Measurements from ENCODE around the gene TYSND1.
"Not testable (repeated sequence)": the region's sequence is repeated elsewhere in the genome, so short reads cannot be mapped to it uniquely, and the experiment has no call there.

The TYSND1 gene

GRCh38 chr10:70132098-70133029 is 14.1 kb downstream of the TYSND1 start, which contains the start of gene AIFM2:
TSS of gene AIFM2 (minus strand) at chr10:70132825. CDS start at chr10:70124084, 8,741 bp downstream.
- DNase-seq (ENCODE audit: low spot score), result peak; percentile 16

GRCh38 chr10:70131560-70131937 is 15.0 kb downstream of the TYSND1 start:
- no peak for DNase-seq (ENCODE audit: low spot score)

- no peak for DNase-seq (ENCODE audit: low spot score)
Observed at GRCh38 chr10:70130878-70131559, 15.5 kb downstream of the TYSND1 start.

GRCh38 chr10:70126700-70127395 is 19.7 kb downstream of the TYSND1 start:
- no peak for DNase-seq (ENCODE audit: low spot score)

GRCh38 chr10:70125918-70126552 is 20.5 kb downstream of the TYSND1 start:
- no peak for DNase-seq (ENCODE audit: low spot score)

GRCh38 chr10:70124918-70125317 is 21.6 kb downstream of the TYSND1 start:
- DNase-seq (ENCODE audit: low spot score), result no peak

GRCh38 chr10:70124415-70124814 is 22.1 kb downstream of the TYSND1 start:
- DNase-seq (ENCODE audit: low spot score), result no peak

GRCh38 chr10:70123817-70124216 is 22.7 kb downstream of the TYSND1 start:
- no peak for DNase-seq (ENCODE audit: low spot score)

GRCh38 chr10:70123166-70123565 is 23.3 kb downstream of the TYSND1 start:
- DNase-seq (ENCODE audit: low spot score), result not testable (repeated sequence)

GRCh38 chr10:70122742-70123141 is 23.8 kb downstream of the TYSND1 start:
- no peak for DNase-seq (ENCODE audit: low spot score)

GRCh38 chr10:70121281-70121949 is 25.1 kb downstream of the TYSND1 start:
- no peak for DNase-seq (ENCODE audit: low spot score)

GRCh38 chr10:70120417-70120816 is 26.1 kb downstream of the TYSND1 start:
- no peak for DNase-seq (ENCODE audit: low spot score)

GRCh38 chr10:70119623-70120022 is 26.9 kb downstream of the TYSND1 start:
- DNase-seq (ENCODE audit: low spot score), result no peak

GRCh38 chr10:70119197-70119596 is 27.3 kb downstream of the TYSND1 start:
- no peak for DNase-seq (ENCODE audit: low spot score)

- DNase-seq (ENCODE audit: low spot score), result no peak
Observed at GRCh38 chr10:70118196-70118595, 28.3 kb downstream of the TYSND1 start.

- DNase-seq (ENCODE audit: low spot score), result no peak
Observed at GRCh38 chr10:70117646-70118045, 28.9 kb downstream of the TYSND1 start.

- peak; percentile 72 for DNase-seq (ENCODE audit: low spot score)
Observed at GRCh38 chr10:70115948-70116682, 30.4 kb downstream of the TYSND1 start.

GRCh38 chr10:70114902-70115301 is 31.6 kb downstream of the TYSND1 start:
- no peak for DNase-seq (ENCODE audit: low spot score)

- no peak for DNase-seq (ENCODE audit: low spot score)
Observed at GRCh38 chr10:70112071-70112470, 34.4 kb downstream of the TYSND1 start.

- no peak for DNase-seq (ENCODE audit: low spot score)
Observed at GRCh38 chr10:70111496-70111895, 35.0 kb downstream of the TYSND1 start.

All from CD4-positive, alpha-beta T cell treated with Interleukin-2 at 100 ng/mL for 4 hours (primary cell).